Right forelimb (tissue), 1 donor: ENCODE data around the gene THSD4.

Experiments
- DNase-seq: peaks from one replicate; pipeline ENCODE4 v3.0.0-alpha.2; 2018

Gene THSD4

DNA sequence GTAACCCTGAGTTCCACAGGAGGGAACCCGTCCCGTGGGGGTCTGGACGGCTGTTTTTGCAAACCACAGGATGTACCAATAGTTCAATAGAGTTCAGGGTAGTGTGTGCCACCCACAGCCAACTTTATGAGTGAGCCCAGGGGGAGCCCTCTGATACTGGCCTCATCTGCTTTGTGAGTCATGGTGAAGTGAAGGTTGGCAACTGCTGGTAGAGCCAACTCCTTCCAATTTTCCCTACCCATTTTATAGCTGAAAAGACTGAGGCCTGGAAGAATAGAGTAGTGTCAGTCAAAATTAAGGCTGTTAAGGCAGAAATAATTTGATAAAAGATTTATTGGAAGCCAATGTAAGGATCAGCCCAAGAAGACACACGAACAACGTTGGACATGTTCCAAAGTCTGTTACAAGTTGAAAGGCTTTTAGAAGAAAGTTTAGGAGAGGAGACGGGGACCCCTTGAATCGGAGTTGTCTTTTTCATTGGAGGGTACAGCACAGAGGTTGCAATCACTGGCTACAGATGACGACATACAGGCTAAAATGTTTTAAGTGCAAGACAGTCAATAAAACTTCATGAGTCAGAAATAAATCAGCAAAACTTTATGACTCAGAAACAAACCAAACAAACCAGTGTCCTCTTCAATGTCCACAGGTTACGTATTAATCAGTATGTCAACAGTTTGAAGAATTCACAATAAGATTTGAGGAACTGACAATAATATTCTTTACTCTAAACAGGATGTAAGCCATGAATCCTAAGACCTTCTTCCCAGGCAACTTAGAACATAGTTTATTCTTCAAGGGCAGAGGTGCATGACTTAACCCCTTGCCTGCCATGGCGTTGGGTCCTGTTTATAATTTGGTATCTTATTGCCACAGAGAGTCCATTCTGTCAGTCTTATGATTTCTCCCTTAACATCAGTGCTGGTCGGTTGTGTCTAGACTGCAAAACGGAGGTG lies 632.1 kb downstream of the THSD4 start:
- no peak for DNase-seq

DNA sequence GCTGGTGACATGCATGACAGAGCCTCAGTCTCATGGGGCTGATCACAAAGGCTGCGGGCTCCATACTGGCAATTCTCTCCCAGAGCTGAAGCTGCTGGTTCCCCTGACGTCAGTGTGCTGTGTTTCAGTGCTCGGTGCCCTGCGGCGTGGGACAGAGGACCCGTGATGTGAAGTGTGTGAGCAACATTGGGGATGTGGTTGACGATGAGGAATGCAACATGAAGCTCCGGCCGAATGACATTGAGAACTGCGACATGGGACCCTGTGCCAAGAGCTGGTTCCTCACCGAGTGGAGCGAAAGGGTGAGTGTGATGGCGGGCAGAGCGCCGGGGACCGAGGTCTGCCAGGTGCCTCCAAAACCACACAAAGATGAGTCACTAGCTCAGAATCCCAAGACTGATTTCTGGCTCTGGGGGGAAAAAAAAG lies 633.0 kb downstream of the THSD4 start:
- no peak for DNase-seq

DNA sequence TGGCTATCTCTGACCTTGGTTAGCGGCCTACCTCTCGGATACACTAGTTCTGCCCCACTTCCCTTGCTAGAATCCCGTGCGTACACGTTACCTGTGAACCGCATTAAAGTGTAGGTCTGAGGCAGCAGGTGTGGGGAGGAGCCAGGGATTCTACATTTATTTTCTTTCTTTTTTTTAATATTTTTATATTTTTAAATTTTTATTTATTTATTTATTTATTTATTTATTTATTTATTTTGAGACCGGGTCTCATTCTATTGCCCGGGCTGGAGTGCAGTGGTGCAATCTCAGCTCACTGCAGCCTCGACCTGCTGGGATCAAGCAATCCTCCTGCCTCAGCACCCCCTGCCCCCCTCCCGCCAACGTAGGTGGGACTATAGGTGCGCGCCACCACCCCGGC lies 634.2 kb downstream of the THSD4 start:
- no peak for DNase-seq

GRCh38 chr15:71752128-71752527 lies 636.9 kb downstream of the THSD4 start:
- DNase-seq, result no peak

DNA sequence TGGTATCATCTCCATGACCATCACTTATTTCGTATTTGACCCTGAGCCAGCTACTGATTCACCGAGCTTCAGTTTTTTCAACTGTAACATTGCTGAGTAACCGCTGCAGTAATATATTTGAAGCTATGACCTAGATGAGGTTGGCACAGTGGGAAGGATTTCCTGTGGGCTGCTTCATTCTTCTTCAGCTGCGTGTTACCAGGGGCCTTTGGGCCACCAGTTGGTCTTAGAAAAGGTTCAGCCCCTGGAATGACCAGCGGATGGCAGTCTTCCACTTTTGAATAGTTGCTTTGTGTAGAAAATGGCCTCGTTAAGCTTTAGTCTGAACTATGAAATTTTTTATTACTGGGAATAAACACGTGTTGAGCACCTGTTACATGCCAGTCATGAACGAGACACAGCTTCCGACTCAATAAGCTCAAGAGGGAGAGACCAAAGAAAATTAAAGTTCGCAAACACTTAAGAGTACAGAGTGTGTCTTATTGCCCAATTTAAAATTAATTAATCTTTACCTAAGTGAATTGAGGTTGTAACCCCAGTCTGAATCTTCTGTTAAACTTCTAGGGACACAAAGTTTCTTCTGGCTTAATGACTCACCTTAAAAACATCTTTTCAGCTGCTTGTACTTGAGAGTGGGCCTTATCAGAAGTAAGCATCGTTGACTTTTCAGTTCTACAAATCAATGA lies 637.5 kb downstream of the THSD4 start:
- DNase-seq, result peak; percentile 71

GRCh38 chr15:71753346-71753745 lies 638.1 kb downstream of the THSD4 start:
- no peak for DNase-seq

- DNase-seq, result no peak
Measured at GRCh38 chr15:71754660-71755059, 639.4 kb downstream of the THSD4 start.

- no peak for DNase-seq
Measured at GRCh38 chr15:71755092-71755970, 640.1 kb downstream of the THSD4 start.

DNA sequence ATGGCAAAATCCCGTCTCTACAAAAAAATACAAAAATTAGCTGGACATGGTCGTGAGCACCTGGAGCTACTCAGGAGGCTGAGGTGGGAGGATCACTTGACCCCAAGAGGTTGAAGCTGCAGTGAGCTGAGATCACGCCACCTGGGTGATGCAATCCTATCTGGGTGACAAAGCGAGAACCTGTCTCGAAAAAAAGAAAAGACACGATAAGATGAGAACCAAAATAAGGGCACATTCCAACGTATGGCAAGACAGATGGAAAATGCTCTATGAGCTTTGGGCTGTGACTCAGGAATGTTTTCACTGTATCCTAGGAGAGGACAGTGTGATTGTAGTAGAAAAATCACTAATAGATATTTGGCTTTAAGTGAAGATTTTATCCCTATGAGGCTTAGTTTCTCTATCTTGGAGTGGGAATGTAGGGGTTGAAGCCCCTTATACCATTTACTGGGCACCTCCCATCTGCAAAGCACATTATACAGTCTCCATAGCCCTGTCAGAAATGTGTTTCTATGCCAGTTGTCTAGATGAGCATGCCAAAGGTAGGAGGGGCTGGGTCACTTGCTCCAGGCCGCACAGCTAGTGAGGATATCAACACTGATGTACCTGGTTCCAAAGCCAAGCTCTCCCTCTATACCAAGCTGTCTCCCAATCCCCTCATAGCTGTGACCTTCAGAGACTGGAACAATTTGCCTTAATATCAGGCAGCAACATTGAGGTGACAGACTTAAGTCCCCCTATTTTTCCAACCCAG lies 641.5 kb downstream of the THSD4 start:
- DNase-seq, result no peak

DNA sequence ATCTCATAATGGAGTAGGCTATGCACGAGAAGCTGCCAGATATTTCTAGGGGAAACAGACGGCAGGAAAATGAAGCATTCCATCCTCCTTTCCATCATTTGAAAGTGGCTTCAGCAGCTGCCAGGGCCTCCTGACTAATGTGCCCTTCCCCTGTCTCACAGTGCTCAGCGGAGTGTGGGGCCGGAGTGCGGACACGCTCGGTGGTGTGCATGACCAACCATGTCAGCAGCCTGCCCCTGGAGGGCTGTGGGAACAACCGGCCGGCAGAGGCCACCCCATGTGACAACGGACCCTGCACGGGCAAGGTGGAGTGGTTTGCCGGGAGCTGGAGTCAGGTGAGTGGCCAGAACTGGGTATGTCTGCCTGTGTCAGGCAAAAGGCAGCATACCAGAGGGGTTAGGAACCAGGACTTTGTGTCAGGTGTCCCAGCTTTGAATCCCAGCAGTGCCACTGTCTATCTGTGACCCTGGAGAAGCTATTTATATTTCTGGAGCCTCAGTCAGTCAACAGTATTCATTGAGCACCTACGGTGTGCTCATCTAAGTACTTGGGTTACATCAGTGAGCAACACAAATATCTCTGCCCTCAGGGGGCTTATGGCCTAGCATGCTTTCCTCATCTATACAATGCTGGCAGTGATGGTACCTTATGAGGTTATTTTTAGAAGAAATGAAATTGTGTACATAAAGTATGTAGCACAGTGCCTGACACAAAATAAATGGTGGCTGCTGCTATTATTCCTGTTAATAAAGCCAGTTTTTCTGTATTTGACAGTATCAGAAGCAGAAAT lies 642.7 kb downstream of the THSD4 start:
- no peak for DNase-seq

- DNase-seq, result no peak
Measured at GRCh38 chr15:71758711-71759110, 643.4 kb downstream of the THSD4 start.

DNA sequence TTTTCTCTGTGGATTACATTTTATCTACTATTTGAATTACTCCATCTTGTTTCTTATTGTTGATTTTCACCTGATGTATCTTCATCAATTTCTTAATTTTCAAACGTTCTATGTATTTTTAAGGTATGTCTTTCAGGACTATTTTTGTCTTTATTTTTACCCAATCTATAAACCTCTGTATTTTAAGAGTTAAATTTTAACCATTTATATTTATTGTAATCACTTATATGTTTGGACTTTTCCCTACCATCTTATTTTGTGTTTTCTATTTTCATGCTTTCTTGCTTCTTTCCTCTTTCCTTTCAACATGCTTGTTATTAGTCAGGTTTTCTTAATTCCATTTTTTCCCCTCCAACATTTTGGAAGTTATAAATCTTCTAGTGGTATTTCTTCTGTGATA lies 645.6 kb downstream of the THSD4 start:
- DNase-seq, result no peak

- DNase-seq, result no peak
Measured at GRCh38 chr15:71761649-71762048, 646.4 kb downstream of the THSD4 start.

DNA sequence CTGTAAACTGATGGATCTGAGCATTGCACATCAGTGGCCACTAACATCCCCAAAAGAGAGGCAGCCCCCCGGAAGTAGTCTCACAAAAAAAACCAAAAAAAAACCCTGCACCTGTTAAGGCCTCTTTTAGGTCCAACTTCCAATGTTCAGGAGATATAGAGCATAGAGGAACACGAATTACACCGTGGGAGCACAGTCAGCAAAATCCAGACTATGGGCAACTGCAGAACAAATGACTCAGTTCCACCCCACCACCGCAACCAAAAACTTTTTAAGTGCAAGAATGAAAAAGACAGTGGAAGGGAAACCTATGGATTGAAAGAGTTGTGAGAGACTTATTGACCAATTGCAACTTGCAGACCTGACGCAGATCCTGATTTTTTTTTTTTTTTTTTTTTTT lies 652.9 kb downstream of the THSD4 start:
- DNase-seq, result no peak

- DNase-seq, result no peak
Measured at GRCh38 chr15:71773206-71773859, 658.1 kb downstream of the THSD4 start.

- no peak for DNase-seq
Measured at GRCh38 chr15:71775856-71776255, 660.6 kb downstream of the THSD4 start.

- DNase-seq, result no peak
Measured at GRCh38 chr15:71776304-71776703, 661.0 kb downstream of the THSD4 start.

DNA sequence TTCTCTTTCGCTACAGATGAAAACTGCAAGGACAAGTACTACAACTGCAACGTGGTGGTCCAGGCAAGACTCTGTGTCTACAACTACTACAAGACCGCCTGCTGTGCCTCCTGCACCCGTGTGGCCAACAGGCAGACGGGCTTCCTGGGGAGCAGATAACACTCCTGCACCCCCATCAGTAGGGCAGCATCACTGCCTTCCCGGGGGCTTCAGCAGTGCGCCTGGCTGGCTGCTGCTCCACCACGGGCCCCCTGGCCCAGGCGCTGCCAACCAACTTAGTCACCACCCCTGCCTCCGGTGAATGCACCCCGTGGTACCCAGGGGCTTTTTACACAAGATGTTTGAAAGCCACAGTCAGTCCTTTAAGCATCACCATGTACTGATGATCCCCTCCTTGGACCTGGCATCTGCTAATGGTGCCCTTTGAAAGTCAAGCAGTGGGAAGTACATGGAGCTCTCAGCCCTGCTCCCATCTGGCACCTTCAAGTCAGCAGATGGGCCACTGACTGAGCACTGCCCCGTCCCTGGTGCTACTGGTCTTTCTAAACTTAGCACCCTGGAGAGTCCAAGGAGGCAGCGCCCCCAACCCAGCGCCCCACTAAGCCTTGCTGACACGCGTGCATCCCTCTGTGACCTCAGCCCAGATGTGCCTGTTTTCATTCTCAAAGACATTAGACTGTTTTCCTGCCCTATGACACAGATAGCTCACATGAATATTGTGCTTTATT lies 662.1 kb downstream of the THSD4 start:
- no peak for DNase-seq

- no peak for DNase-seq
Measured at GRCh38 chr15:71779073-71779797, 664.0 kb downstream of the THSD4 start.
